Subcutaneous abdominal adipose tissue (tissue), 5 donors: ENCODE data around the gene SELP.

Source experiments
- H3K27ac ChIP-seq: one replicate; pipeline ENCODE4 v1.7.0; 2013; ENCODE audit warnings: low read depth, mild to moderate bottlenecking, inconsistent platforms, low read length, moderate library complexity
- H3K27me3 ChIP-seq, 5 donors: one replicate each; pipeline ENCODE4 v1.7.0; 2013; ENCODE audit warnings: low read length in 5 of 5, inconsistent platforms in 1 of 5; ENCODE audit not compliant: control insufficient read depth in 5 of 5, insufficient read depth in 4 of 5
- H3K36me3 ChIP-seq, 5 donors: one replicate each; pipeline ENCODE4 v1.7.0; 2013; ENCODE audit warnings: low read length in 5 of 5; ENCODE audit not compliant: control insufficient read depth in 5 of 5, insufficient read depth in 5 of 5
- H3K4me1 ChIP-seq, 5 donors: one replicate each; pipeline ENCODE4 v1.7.0; 2013; ENCODE audit warnings: low read length in 5 of 5, mild to moderate bottlenecking in 3 of 5, moderate library complexity in 1 of 5; ENCODE audit not compliant: control insufficient read depth in 5 of 5, insufficient read depth in 5 of 5
- H3K4me3 ChIP-seq, 5 donors: one replicate each; pipeline ENCODE4 v1.7.0; 2013; ENCODE audit warnings: low read length in 5 of 5, low read depth in 1 of 5
- H3K9ac ChIP-seq, 5 donors: one replicate each; pipeline ENCODE4 v1.7.0; 2013; ENCODE audit warnings: low read length in 5 of 5, mild to moderate bottlenecking in 4 of 5, moderate library complexity in 3 of 5
- H3K9me3 ChIP-seq, 5 donors: one replicate each; pipeline ENCODE4 v1.7.0; 2013; ENCODE audit warnings: low read length in 5 of 5; ENCODE audit not compliant: control insufficient read depth in 5 of 5
- donor health status: healthy.
- donor health status: healthy.
- donor health status: healthy.
- donor health status: healthy.
- donor health status: healthy.

Gene SELP

GRCh38 chr1:169565335-169566271 is 64.3 kb downstream of the SELP start:
- peaks cover 3 to 9% (median 6%) of the 10 kb centered on the region in 5 donors for H3K9me3 ChIP-seq
- no peak overlapping the region for H3K27ac ChIP-seq
- H3K9ac ChIP-seq = no peak overlapping the region
- H3K27me3 ChIP-seq = no peaks in the 10 kb centered on the region
- no peak overlapping the region for H3K4me3 ChIP-seq
- no peaks in the 10 kb centered on the region for H3K4me1 ChIP-seq
- no peaks in the 10 kb centered on the region for H3K36me3 ChIP-seq

GRCh38 chr1:169563650-169564049 is 66.3 kb downstream of the SELP start:
- H3K4me1 ChIP-seq = no peaks in the 10 kb centered on the region
- H3K9me3 ChIP-seq = peaks cover 3 to 9% (median 6%) of the 10 kb centered on the region in 5 donors
- H3K27me3 ChIP-seq = no peaks in the 10 kb centered on the region
- no peak overlapping the region for H3K9ac ChIP-seq
- no peaks in the 10 kb centered on the region for H3K36me3 ChIP-seq
- no peak overlapping the region for H3K4me3 ChIP-seq
- H3K27ac ChIP-seq = no peak overlapping the region

- no peak overlapping the region for H3K27ac ChIP-seq
- H3K4me1 ChIP-seq = no peaks in the 10 kb centered on the region
- no peak overlapping the region for H3K4me3 ChIP-seq
- H3K9ac ChIP-seq = no peak overlapping the region
- no peaks in the 10 kb centered on the region for H3K36me3 ChIP-seq
- peaks cover 3 to 9% (median 6%) of the 10 kb centered on the region in 5 donors for H3K9me3 ChIP-seq
- no peaks in the 10 kb centered on the region for H3K27me3 ChIP-seq
Measured at GRCh38 chr1:169563019-169563615, 66.8 kb downstream of the SELP start.

GRCh38 chr1:169561692-169562091 is 68.2 kb downstream of the SELP start:
- H3K4me3 ChIP-seq = no peak overlapping the region
- no peak overlapping the region for H3K27ac ChIP-seq
- no peak overlapping the region for H3K9ac ChIP-seq
- H3K9me3 ChIP-seq = peaks cover 3 to 9% (median 6%) of the 10 kb centered on the region in 5 donors
- no peaks in the 10 kb centered on the region for H3K4me1 ChIP-seq
- H3K27me3 ChIP-seq = no peaks in the 10 kb centered on the region
- H3K36me3 ChIP-seq = no peaks in the 10 kb centered on the region

GRCh38 chr1:169557131-169557530 is 72.8 kb downstream of the SELP start:
- H3K27ac ChIP-seq = no peak overlapping the region
- H3K4me1 ChIP-seq = no peaks in the 10 kb centered on the region
- H3K4me3 ChIP-seq = no peak overlapping the region
- no peaks in the 10 kb centered on the region for H3K27me3 ChIP-seq
- no peaks in the 10 kb centered on the region for H3K36me3 ChIP-seq
- H3K9ac ChIP-seq = no peak overlapping the region
- no peaks in the 10 kb centered on the region for H3K9me3 ChIP-seq

- Histone ChIP-seq H3K9ac (no peak overlapping the region), H3K4me1 (no peaks in the 10 kb centered on the region), H3K27me3 (no peaks in the 10 kb centered on the region), H3K4me3 (no peak overlapping the region), H3K9me3 (no peaks in the 10 kb centered on the region), H3K36me3 (no peaks in the 10 kb centered on the region), H3K27ac (no peak overlapping the region)
Measured at GRCh38 chr1:169550294-169550693, 79.6 kb downstream of the SELP start.

GRCh38 chr1:169548282-169548681 is 81.6 kb downstream of the SELP start:
- H3K4me3 ChIP-seq = no peak overlapping the region
- H3K27me3 ChIP-seq = no peaks in the 10 kb centered on the region
- H3K9ac ChIP-seq = no peak overlapping the region
- H3K9me3 ChIP-seq = no peaks in the 10 kb centered on the region
- H3K36me3 ChIP-seq = no peaks in the 10 kb centered on the region
- H3K27ac ChIP-seq = no peak overlapping the region
- no peaks in the 10 kb centered on the region for H3K4me1 ChIP-seq

GRCh38 chr1:169546087-169546995 is 83.6 kb downstream of the SELP start:
- Histone ChIP-seq H3K9me3 (no peaks in the 10 kb centered on the region), H3K4me1 (no peaks in the 10 kb centered on the region), H3K27ac (no peak overlapping the region), H3K27me3 (no peaks in the 10 kb centered on the region), H3K9ac (no peak overlapping the region), H3K36me3 (no peaks in the 10 kb centered on the region), H3K4me3 (no peak overlapping the region)

- no peak overlapping the region for H3K27ac ChIP-seq
- H3K9me3 ChIP-seq = no peaks in the 10 kb centered on the region
- H3K27me3 ChIP-seq = no peaks in the 10 kb centered on the region
- no peak overlapping the region for H3K4me3 ChIP-seq
- H3K36me3 ChIP-seq = no peaks in the 10 kb centered on the region
- no peak overlapping the region for H3K9ac ChIP-seq
- H3K4me1 ChIP-seq = no peaks in the 10 kb centered on the region
Measured at GRCh38 chr1:169545472-169545871, 84.5 kb downstream of the SELP start.
